ENCODE measurements around the gene CHST13. TPM values are rescaled to one million over a fixed set of nuclear protein-coding genes. Genes with fewer than 3 reads are reported as not detected.

The CHST13 gene
- total and polyA plus RNA-seq, 5 donors from 2014 or later: not detected

DNA sequence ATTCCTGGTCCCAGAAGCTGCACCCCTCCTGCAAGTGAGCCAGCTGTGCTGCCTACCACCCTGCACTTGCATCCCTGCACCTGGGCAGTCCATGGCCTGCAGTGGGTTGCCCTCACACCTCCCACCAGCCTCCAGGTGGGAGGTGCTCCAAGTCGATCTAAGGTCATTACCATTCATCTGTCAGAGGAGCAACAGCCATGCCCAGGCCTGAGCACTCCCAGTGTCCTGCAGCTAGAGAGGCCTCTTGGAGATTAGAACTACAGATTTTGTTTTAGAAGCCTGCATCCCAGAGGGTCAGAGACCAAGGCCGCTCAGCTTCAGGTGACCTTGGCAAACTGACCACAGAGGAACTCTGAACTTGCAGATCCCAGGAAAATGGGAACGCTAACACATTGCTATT lies 39.3 kb upstream of the CHST13 start:
- peaks cover 10% of the 10 kb centered on the region for H3K4me1 ChIP-seq (ENCODE audit: control insufficient read depth, insufficient read depth, low read length, poor library complexity, severe bottlenecking)
- H3K36me3 Mint-ChIP-seq: no peaks in the 10 kb centered on the region
- peaks cover 5% of the 10 kb centered on the region for H3K27me3 Mint-ChIP-seq
- ATAC-seq (ENCODE audit: low read depth in 2 of 2) (no peak), DNase-seq (no peak)
- peaks cover 0 to 13% (median 7%) of the 10 kb centered on the region in 4 donors for H3K4me1 Mint-ChIP-seq
- no peaks in the 10 kb centered on the region for H3K9me3 Mint-ChIP-seq
- no peaks in the 10 kb centered on the region for H3K36me3 ChIP-seq (ENCODE audit: control insufficient read depth, insufficient read depth, low read length)
- no peaks in the 10 kb centered on the region for H3K27me3 ChIP-seq (ENCODE audit: control insufficient read depth, insufficient read depth, low read length)
- no peak overlapping the region for H3K4me3 ChIP-seq (ENCODE audit: low read depth, low read length)
- H3K27ac ChIP-seq (ENCODE audit: insufficient read depth, low read length, poor library complexity, severe bottlenecking): no peak overlapping the region
- H3K27ac Mint-ChIP-seq: no peak overlapping the region
- no peaks in the 10 kb centered on the region for H3K9me3 ChIP-seq (ENCODE audit: control insufficient read depth in 2 of 2, low read length in 2 of 2)
- H3K4me3 Mint-ChIP-seq: peak overlapping the region in 1 of 4 donors; percentile 40

DNA sequence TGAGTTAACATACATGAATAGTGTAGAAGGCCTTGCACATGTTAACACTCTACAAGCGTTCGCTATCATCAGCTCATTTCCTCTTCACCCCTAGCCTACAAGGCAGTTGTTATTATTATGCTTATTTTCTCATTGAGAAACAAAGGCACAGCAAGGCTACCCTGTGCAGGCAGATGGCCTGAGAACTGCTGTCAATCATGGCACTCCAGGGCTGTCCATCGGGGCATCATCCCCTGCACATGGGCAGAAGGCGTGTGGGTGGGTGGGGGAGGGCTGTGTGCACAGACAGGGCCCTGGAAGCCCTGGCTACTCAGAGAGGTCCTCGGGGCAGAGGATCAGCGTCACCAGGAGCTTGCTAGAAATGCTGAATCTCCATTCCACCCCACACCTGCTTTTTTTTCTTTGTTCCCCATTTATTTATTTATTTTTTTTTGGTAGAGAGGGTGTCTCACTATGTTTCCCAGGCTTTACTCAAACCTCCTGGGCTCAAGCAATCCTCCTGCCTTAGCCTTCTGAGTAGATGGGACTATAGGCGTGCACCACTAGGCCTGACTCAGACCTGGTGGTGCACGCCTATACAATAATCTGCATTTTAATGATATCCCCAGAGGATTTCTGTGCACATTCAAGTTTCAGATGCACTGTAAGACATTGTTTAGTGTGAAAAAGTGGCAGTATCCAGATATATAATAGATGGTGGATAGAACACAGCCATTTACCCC lies 38.6 kb upstream of the CHST13 start:
- no peak overlapping the region for H3K27ac Mint-ChIP-seq
- no peak overlapping the region for H3K4me3 Mint-ChIP-seq
- H3K27me3 Mint-ChIP-seq: peaks cover 5% of the 10 kb centered on the region
- no peak overlapping the region for H3K27ac ChIP-seq (ENCODE audit: insufficient read depth, low read length, poor library complexity, severe bottlenecking)
- H3K4me3 ChIP-seq (ENCODE audit: low read depth, low read length): no peak overlapping the region
- DNase-seq: no peak
- no peak for ATAC-seq (ENCODE audit: low read depth in 2 of 2)
- H3K4me1 ChIP-seq (ENCODE audit: control insufficient read depth, insufficient read depth, low read length, poor library complexity, severe bottlenecking): peaks cover 10% of the 10 kb centered on the region
- H3K36me3 ChIP-seq (ENCODE audit: control insufficient read depth, insufficient read depth, low read length): no peaks in the 10 kb centered on the region
- H3K4me1 Mint-ChIP-seq: peaks cover 0 to 13% (median 7%) of the 10 kb centered on the region in 4 donors
- no peaks in the 10 kb centered on the region for H3K27me3 ChIP-seq (ENCODE audit: control insufficient read depth, insufficient read depth, low read length)
- H3K9me3 ChIP-seq (ENCODE audit: control insufficient read depth in 2 of 2, low read length in 2 of 2): no peaks in the 10 kb centered on the region
- H3K36me3 Mint-ChIP-seq: no peaks in the 10 kb centered on the region
- H3K9me3 Mint-ChIP-seq: no peaks in the 10 kb centered on the region

- Mint-ChIP-seq H3K27ac (no peak overlapping the region), H3K4me1 (peaks cover 0 to 13% (median 7%) of the 10 kb centered on the region in 4 donors), H3K4me3 (no peak overlapping the region), H3K36me3 (no peaks in the 10 kb centered on the region), H3K9me3 (no peaks in the 10 kb centered on the region), H3K27me3 (peaks cover 5% of the 10 kb centered on the region)
- DNase-seq (no peak), ATAC-seq (ENCODE audit: low read depth in 2 of 2) (no peak)
- H3K4me1 ChIP-seq (ENCODE audit: control insufficient read depth, insufficient read depth, low read length, poor library complexity, severe bottlenecking): peaks cover 10% of the 10 kb centered on the region
- H3K9me3 ChIP-seq (ENCODE audit: control insufficient read depth in 2 of 2, low read length in 2 of 2): no peaks in the 10 kb centered on the region
- H3K36me3 ChIP-seq (ENCODE audit: control insufficient read depth, insufficient read depth, low read length): no peaks in the 10 kb centered on the region
- H3K4me3 ChIP-seq (ENCODE audit: low read depth, low read length): no peak overlapping the region
- no peaks in the 10 kb centered on the region for H3K27me3 ChIP-seq (ENCODE audit: control insufficient read depth, insufficient read depth, low read length)
- H3K27ac ChIP-seq (ENCODE audit: insufficient read depth, low read length, poor library complexity, severe bottlenecking): no peak overlapping the region
Measured at GRCh38 chr3:126485956-126486355, 38.0 kb upstream of the CHST13 start.

DNA sequence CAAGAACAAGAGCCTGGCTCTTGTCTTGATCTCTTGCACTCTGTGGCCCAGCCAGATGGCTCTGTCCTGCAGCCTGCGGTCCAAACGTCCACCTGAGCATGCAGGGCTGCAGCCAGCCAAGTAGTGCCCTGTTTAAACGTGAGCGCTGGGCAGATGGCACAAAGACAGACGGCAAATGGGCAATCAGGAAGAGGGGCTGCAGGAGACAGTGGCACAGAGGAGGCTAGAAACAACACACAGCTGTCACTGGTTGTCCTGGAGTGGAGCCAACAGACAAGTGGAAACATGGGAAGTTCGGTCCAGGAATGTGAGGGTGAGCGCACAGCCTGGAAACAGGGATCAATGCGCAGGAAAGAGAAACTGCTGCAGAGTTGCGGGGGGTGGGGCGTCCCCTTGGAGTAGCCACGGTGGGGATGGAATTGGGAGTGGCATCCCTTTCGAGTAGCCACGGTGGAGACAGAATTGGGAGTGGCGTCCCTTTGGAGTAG lies 37.6 kb upstream of the CHST13 start:
- Histone ChIP-seq H3K27me3 (ENCODE audit: control insufficient read depth, insufficient read depth, low read length) (no peaks in the 10 kb centered on the region), H3K4me3 (ENCODE audit: low read depth, low read length) (no peak overlapping the region), H3K36me3 (ENCODE audit: control insufficient read depth, insufficient read depth, low read length) (no peaks in the 10 kb centered on the region), H3K4me1 (ENCODE audit: control insufficient read depth, insufficient read depth, low read length, poor library complexity, severe bottlenecking) (peaks cover 10% of the 10 kb centered on the region), H3K27ac (ENCODE audit: insufficient read depth, low read length, poor library complexity, severe bottlenecking) (no peak overlapping the region), H3K9me3 (ENCODE audit: control insufficient read depth in 2 of 2, low read length in 2 of 2) (no peaks in the 10 kb centered on the region)
- Mint-ChIP-seq H3K4me3 (peak overlapping the region in 1 of 4 donors; percentile 53), H3K27ac (peak overlapping the region in 2 of 3 donors; percentile 54 to 86), H3K4me1 (peaks cover 0 to 13% (median 7%) of the 10 kb centered on the region in 4 donors), H3K27me3 (peaks cover 5% of the 10 kb centered on the region), H3K36me3 (no peaks in the 10 kb centered on the region), H3K9me3 (no peaks in the 10 kb centered on the region)
- DNase-seq: no peak
- no peak for ATAC-seq (ENCODE audit: low read depth in 2 of 2)

DNA sequence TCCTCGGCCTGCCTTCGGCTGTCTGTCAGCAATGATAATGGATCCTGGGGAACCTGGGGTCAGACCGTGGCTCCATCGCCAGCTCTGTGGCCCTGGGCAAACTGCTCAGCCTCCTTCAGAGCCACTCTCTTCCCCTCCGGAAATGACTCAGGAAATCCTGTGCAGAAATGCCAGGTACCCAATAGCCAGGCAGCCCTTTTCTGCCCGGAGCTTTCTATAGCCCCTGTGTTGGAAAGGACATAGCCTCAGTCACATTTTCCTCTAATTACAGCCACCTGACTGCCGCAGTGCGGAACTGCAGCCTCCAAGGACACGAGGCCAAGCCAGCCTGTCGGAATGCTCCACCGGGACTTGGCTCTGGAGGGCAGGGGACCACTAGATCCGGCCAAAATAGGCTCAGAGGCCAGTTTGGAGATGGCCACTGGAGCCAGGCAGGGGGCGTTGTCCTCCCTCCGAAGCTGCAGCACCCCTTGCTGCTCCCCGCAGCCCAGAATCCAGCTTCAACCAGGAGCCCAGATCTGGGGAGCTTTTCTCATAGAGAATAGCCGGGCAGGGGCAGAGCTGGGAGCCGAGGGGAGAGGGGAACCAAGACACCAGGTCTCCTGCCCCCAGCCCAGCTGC lies 36.7 kb upstream of the CHST13 start:
- no peak overlapping the region for H3K4me3 Mint-ChIP-seq
- Histone ChIP-seq H3K27ac (ENCODE audit: insufficient read depth, low read length, poor library complexity, severe bottlenecking) (no peak overlapping the region), H3K4me3 (ENCODE audit: low read depth, low read length) (no peak overlapping the region), H3K27me3 (ENCODE audit: control insufficient read depth, insufficient read depth, low read length) (no peaks in the 10 kb centered on the region), H3K36me3 (ENCODE audit: control insufficient read depth, insufficient read depth, low read length) (no peaks in the 10 kb centered on the region), H3K9me3 (ENCODE audit: control insufficient read depth in 2 of 2, low read length in 2 of 2) (no peaks in the 10 kb centered on the region), H3K4me1 (ENCODE audit: control insufficient read depth, insufficient read depth, low read length, poor library complexity, severe bottlenecking) (peaks cover 10% of the 10 kb centered on the region)
- H3K4me1 Mint-ChIP-seq: peaks cover 0 to 13% (median 7%) of the 10 kb centered on the region in 4 donors
- peak in 1 of 3 donors; percentile 57 for DNase-seq
- H3K36me3 Mint-ChIP-seq: no peaks in the 10 kb centered on the region
- peak overlapping the region in 1 of 3 donors; percentile 71 for H3K27ac Mint-ChIP-seq
- ATAC-seq (ENCODE audit: low read depth in 2 of 2): peak in 1 of 2 donors; percentile 48
- H3K9me3 Mint-ChIP-seq: no peaks in the 10 kb centered on the region
- peaks cover 5% of the 10 kb centered on the region for H3K27me3 Mint-ChIP-seq

GRCh38 chr3:126488185-126488584 lies 35.8 kb upstream of the CHST13 start:
- H3K4me3 ChIP-seq (ENCODE audit: low read depth, low read length): no peak overlapping the region
- Mint-ChIP-seq H3K4me3 (no peak overlapping the region), H3K4me1 (peaks cover 0 to 13% (median 7%) of the 10 kb centered on the region in 4 donors), H3K36me3 (no peaks in the 10 kb centered on the region), H3K27ac (peak overlapping the region in 1 of 3 donors; percentile 65), H3K27me3 (peaks cover 5% of the 10 kb centered on the region), H3K9me3 (no peaks in the 10 kb centered on the region)
- no peak for ATAC-seq (ENCODE audit: low read depth in 2 of 2)
- no peak for DNase-seq
- H3K9me3 ChIP-seq (ENCODE audit: control insufficient read depth in 2 of 2, low read length in 2 of 2): no peaks in the 10 kb centered on the region
- H3K27me3 ChIP-seq (ENCODE audit: control insufficient read depth, insufficient read depth, low read length): no peaks in the 10 kb centered on the region
- H3K27ac ChIP-seq (ENCODE audit: insufficient read depth, low read length, poor library complexity, severe bottlenecking): no peak overlapping the region
- no peaks in the 10 kb centered on the region for H3K36me3 ChIP-seq (ENCODE audit: control insufficient read depth, insufficient read depth, low read length)
- H3K4me1 ChIP-seq (ENCODE audit: control insufficient read depth, insufficient read depth, low read length, poor library complexity, severe bottlenecking): peaks cover 10% of the 10 kb centered on the region

- DNase-seq: no peak
- Mint-ChIP-seq H3K4me1 (peaks cover 0 to 16% (median 7%) of the 10 kb centered on the region in 4 donors), H3K4me3 (no peak overlapping the region), H3K36me3 (no peaks in the 10 kb centered on the region), H3K9me3 (no peaks in the 10 kb centered on the region), H3K27ac (no peak overlapping the region), H3K27me3 (peaks cover under 1% of the 10 kb centered on the region)
- Histone ChIP-seq H3K36me3 (ENCODE audit: control insufficient read depth, insufficient read depth, low read length) (no peaks in the 10 kb centered on the region), H3K27me3 (ENCODE audit: control insufficient read depth, insufficient read depth, low read length) (no peaks in the 10 kb centered on the region), H3K4me1 (ENCODE audit: control insufficient read depth, insufficient read depth, low read length, poor library complexity, severe bottlenecking) (peaks cover 10% of the 10 kb centered on the region), H3K27ac (ENCODE audit: insufficient read depth, low read length, poor library complexity, severe bottlenecking) (no peak overlapping the region), H3K9me3 (ENCODE audit: control insufficient read depth in 2 of 2, low read length in 2 of 2) (no peaks in the 10 kb centered on the region), H3K4me3 (ENCODE audit: low read depth, low read length) (no peak overlapping the region)
- ATAC-seq (ENCODE audit: low read depth in 2 of 2): no peak
Measured at GRCh38 chr3:126488886-126489569, 34.9 kb upstream of the CHST13 start.
